SJSA1 (cell line): ENCODE data around the gene SEC22C. TPM values are rescaled to one million over a fixed set of nuclear protein-coding genes. Genes with fewer than 3 reads are reported as not detected.
"Not testable (repeated sequence)": the region's sequence is repeated elsewhere in the genome, so short reads cannot be mapped to it uniquely, and the experiment has no call there.

Source experiments
- DNase-seq, 2 experiments: peaks; one replicate each; pipeline ENCODE4 v3.0.0-alpha.2; 2015 to 2020; ENCODE audit warnings: low spot score in 2 of 2, low read depth in 1 of 2
- H3K27ac ChIP-seq: fragments of 250-450 bp; sonication (Bioruptor Pico); 2 replicates; pipeline ENCODE4 v1.5.1; 2020; ENCODE audit warnings: mild to moderate bottlenecking, moderate library complexity
- H3K27me3 ChIP-seq: fragments of 250-450 bp; sonication (Bioruptor Pico); replicated peaks from 2 replicates; pipeline ENCODE4 v1.5.1; 2020; ENCODE audit warnings: mild to moderate bottlenecking, moderate library complexity
- H3K36me3 ChIP-seq: fragments of 250-450 bp; sonication (Bioruptor Pico); 2 replicates; pipeline ENCODE4 v1.5.1; 2020; ENCODE audit warnings: mild to moderate bottlenecking
- H3K4me1 ChIP-seq: fragments of 250-450 bp; sonication (Bioruptor Pico); replicated peaks from 2 replicates; pipeline ENCODE4 v1.6.1; 2021; ENCODE audit warnings: mild to moderate bottlenecking
- H3K4me3 ChIP-seq: fragments of 250-450 bp; sonication (Bioruptor Pico); 2 replicates; pipeline ENCODE4 v1.5.1; 2020; ENCODE audit warnings: mild to moderate bottlenecking
- H3K9me3 ChIP-seq: fragments of 250-450 bp; sonication (Bioruptor Pico); replicated peaks from 2 replicates; pipeline ENCODE4 v1.5.1; 2020; ENCODE audit warnings: mild to moderate bottlenecking
- total RNA-seq: library from RNA; depleted of rRNA; stranded (reverse); fragments of >200 nt; shearing (Covaris generic); gene quantifications from 2 replicates; pipeline ENCODE4 v1.2.3, GENCODE V29; 2014; rRNA removed

SEC22C gene, protein sequence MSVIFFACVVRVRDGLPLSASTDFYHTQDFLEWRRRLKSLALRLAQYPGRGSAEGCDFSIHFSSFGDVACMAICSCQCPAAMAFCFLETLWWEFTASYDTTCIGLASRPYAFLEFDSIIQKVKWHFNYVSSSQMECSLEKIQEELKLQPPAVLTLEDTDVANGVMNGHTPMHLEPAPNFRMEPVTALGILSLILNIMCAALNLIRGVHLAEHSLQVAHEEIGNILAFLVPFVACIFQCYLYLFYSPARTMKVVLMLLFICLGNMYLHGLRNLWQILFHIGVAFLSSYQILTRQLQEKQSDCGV
- total RNA-seq, result 66.1 and 78.7 TPM in 2 replicates

DNA sequence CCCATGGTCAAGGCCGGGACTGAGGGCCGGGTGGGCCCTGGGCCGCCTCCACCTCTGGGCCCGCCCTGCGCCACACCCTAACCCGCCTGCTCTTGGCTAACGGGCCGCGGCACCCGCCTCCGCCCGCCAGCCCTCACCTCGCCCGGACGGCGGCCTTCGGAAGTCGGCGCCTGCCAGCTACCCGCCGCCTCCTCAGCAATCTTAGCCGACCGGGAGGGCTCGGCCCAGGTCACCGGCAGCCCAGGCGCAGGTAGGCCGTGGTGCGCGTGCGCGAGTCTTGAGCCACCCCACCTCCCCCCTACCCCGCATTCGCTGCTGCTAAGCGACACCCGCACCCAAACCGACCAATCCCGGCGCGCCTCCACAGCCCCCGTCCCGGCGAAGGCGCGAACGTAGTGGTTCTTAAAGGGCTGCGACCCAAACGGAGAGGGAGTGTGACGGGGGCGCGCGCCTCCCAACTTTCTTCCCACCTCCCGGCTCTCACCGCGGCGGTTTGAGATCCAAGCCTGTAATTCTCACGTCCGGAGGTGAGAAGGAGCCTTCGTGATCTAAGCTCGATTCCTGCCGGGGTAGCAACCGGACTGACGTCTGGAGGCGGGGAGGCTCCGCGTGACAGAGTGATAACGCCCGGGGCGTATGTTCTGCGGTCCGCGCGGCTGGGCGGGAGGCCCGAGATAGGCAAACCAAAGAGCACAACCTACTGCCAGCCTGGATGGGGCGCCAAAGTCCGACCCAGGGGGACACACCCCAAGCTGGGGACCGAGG is at the start of gene SEC22C:
TSS of gene SEC22C (minus strand) at position 259 of the 765 bp plus-strand sequence. CDS start 12,921 bp downstream, outside the sequence.
- Histone ChIP-seq H3K4me1 (peaks cover 12% of the 10 kb centered on the region), H3K27ac (peak within 1 kb of the TSS; percentile 85), H3K9me3 (no peaks in the 10 kb centered on the region), H3K36me3 (peaks cover 23% of the 10 kb centered on the region), H3K27me3 (no peaks in the 10 kb centered on the region), H3K4me3 (peak within 1 kb of the TSS; percentile 94)
- peak; percentile 91 to 93 for DNase-seq

DNA sequence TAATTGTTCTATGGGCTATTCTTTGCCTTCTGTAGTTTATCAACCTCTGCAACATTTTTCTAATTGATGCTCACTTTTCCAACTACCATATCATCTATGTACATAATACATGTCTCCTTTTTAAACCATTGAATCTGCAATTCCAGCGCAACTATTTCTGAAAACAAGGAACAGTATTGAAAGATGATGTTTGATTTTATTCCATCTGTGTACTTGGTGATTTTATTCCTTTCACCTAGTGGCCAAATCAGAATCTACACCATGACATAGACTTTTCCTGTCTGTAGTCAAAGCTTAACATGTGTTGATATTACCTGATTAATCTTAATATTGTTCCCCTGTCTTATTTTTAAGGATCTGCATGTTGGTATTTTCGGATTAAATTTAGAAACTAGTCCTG is 31.7 kb upstream of the SEC22C start:
- no peak for DNase-seq
- H3K4me3 ChIP-seq, result no peak overlapping the region
- H3K4me1 ChIP-seq, result no peaks in the 10 kb centered on the region
- no peaks in the 10 kb centered on the region for H3K27me3 ChIP-seq
- H3K36me3 ChIP-seq, result peaks cover 35% of the 10 kb centered on the region
- H3K9me3 ChIP-seq, result no peaks in the 10 kb centered on the region
- no peak overlapping the region for H3K27ac ChIP-seq

DNA sequence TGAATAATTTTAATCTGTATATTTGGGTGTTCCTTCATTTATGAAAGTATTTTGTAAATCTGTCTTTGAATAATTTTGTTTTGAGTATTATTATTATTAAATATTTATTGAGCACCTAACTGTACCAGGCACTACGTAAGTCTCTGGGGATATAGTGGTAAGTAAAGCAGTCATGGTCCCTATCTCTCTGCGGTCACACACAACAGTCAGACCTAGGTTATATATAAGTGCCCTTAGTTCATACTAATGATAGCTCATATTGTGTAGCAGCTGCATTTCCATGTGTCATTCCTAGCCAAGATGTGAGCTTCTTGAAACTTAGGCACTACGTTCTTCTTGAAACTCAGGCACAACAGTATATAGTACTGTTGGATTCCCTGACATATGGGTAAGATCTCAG is 31.2 kb upstream of the SEC22C start:
- no peak overlapping the region for H3K27ac ChIP-seq

DNA sequence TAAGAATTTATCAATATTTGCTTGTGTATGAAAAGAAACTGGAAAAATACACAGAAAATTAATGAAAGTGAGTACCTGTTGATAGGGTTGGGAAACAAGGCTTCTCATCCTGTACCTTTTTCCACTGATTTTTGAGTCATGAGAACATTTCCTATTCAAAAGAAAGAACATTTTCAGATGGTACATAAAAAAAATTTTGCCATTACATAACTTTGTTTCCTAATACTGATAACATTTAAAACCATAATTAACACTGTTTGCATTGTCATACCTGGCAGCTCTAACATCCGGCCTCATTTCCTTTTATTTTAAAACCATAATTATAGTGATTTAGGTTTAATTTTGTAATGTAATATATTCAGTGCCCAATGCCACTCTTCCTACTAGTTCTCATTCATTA is 30.4 kb upstream of the SEC22C start:
- H3K36me3 ChIP-seq, result peaks cover 44% of the 10 kb centered on the region
- no peak for DNase-seq
- H3K4me3 ChIP-seq, result no peak overlapping the region
- no peaks in the 10 kb centered on the region for H3K27me3 ChIP-seq
- no peaks in the 10 kb centered on the region for H3K4me1 ChIP-seq
- no peak overlapping the region for H3K27ac ChIP-seq
- no peaks in the 10 kb centered on the region for H3K9me3 ChIP-seq

More for the DNA sequence above, 31.2 kb upstream of the SEC22C start:
- H3K4me3 ChIP-seq, result no peak overlapping the region
- H3K9me3 ChIP-seq, result no peaks in the 10 kb centered on the region
- H3K36me3 ChIP-seq, result peaks cover 40% of the 10 kb centered on the region
- H3K4me1 ChIP-seq, result no peaks in the 10 kb centered on the region
- no peak for DNase-seq
- H3K27me3 ChIP-seq, result no peaks in the 10 kb centered on the region

DNA sequence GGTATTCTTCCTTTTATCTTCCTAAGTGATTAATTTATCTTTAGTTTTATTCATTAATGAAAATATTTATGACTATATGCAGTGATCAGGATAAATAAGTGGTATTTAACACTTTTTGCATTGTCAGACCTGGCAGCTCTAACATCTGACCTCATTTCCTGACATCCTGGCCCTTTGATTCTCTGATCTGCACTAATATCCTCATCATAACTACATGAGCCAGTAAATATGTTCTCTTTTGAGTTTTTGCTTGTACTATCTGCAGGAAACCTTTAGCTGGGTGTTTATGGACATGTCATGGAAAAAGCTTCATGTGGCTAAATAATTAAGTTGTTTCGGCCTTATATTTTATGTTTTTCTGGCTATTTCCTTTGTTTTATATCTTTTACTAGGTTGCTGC is 29.2 kb upstream of the SEC22C start:
- H3K4me3 ChIP-seq, result no peak overlapping the region
- no peaks in the 10 kb centered on the region for H3K4me1 ChIP-seq
- H3K9me3 ChIP-seq, result no peaks in the 10 kb centered on the region
- no peak overlapping the region for H3K27ac ChIP-seq
- DNase-seq, result no peak
- H3K36me3 ChIP-seq, result peaks cover 50% of the 10 kb centered on the region
- no peaks in the 10 kb centered on the region for H3K27me3 ChIP-seq

DNA sequence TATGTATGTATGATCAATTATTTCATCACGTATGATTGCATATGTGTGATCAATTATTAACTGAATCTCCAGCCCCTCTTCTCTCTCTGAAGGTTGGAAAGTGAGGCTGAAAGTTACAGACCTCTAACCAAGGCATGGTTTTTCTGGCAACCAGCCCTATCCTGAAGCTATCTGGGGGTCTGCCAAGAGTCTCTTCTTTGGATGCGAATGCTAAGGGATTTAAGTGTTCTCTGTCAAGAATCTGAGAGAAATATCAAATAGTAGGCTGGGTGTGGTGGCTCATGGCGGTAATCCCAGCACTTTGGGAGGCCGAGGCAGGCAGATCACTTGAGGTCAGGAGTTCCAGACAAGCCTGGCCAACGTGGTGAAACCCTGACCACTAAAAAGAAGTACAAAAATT is 26.8 kb upstream of the SEC22C start:
- Histone ChIP-seq H3K27me3 (no peaks in the 10 kb centered on the region), H3K36me3 (peaks cover 57% of the 10 kb centered on the region), H3K27ac (no peak overlapping the region), H3K4me1 (no peaks in the 10 kb centered on the region), H3K4me3 (no peak overlapping the region), H3K9me3 (no peaks in the 10 kb centered on the region)
- DNase-seq, result no peak

DNA sequence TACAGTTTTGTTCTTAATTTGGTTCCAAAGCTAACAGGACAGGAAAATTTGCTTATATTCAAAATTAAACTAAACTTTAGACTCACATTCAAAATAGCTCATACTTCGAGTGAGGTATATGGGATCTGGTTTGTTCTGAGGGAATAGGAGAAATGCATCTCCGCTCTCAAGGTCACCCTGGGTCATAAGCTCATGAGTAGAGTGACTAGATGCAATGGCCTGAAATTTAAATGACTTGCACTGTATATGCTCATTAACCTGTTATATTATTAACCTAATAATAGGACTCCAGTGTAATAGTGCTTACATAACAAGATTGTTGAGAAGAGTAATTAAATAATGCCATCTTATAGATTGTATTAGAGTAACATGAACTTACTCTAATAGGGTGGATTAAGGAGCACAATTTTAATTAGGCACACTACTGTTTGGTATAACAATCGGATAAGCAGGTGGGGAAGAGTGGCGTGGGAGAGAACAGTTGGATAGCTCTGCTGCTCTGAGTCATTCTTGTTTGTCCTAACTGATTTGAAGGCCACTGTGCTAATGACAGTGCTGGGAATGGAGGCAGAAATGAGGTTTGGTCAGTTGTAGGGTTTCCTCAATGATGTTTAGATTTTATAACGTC is 23.9 kb upstream of the SEC22C start:
- peaks cover 8% of the 10 kb centered on the region for H3K4me1 ChIP-seq
- no peak for DNase-seq
- H3K9me3 ChIP-seq, result no peaks in the 10 kb centered on the region

DNA sequence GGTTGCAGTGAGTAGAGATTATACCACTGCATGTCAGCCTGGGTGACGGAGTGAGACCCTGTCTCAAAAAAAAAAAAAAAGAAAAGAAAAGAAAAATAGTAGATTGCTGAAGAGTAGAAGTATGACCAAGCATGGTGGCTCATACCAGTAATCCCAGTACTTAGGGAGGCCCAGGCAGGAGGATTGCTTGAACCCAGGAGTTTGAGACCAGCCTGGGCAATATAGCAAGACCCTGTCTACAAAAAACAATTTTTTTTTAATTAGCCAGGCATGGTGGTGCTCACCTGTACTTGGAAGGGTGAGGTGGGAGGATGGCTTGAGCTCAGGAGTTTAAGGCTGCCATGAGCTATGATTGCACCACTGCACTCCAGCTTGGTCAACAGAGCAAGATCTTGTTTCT is 21.2 kb upstream of the SEC22C start:
- no peaks in the 10 kb centered on the region for H3K9me3 ChIP-seq

More for the DNA sequence above, 23.9 kb upstream of the SEC22C start:
- Histone ChIP-seq H3K4me3 (no peak overlapping the region), H3K36me3 (peaks cover 50% of the 10 kb centered on the region), H3K27ac (no peak overlapping the region), H3K27me3 (no peaks in the 10 kb centered on the region)

DNA sequence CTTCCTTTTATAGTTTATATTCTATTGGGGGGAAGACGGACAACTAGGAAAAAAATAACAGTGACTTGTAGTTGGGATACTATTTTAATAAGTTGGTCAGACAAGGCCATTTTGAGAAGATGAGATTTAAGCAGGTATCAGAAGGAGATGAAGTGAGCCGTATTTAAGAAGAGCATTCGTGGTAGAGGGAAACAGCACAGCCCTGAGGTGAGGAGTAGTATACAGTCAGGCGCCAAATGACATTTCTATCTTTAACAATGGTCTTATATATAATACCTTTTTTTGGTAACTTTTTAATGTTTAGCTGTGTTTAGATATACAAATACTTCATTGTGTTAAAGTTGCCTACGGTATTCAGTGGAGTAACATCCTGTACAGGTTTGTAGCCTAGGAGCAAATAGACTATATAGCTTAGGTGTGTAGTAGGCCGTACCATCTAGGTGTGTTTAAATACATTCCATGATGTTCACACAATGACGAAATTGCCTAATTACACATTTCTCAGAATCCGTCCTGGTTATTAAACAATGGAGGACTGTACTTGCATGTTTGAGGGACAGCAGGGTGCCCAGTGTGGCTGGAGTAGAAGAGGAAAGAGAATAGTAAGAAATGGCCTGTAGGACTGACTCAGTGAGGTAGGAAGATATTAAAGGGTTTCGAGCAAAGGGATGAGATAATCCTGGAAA is 20.3 kb upstream of the SEC22C start:
- no peak for DNase-seq
- H3K27ac ChIP-seq, result no peak overlapping the region
- no peaks in the 10 kb centered on the region for H3K27me3 ChIP-seq
- peaks cover 29% of the 10 kb centered on the region for H3K36me3 ChIP-seq
- no peaks in the 10 kb centered on the region for H3K9me3 ChIP-seq
- peak overlapping the region; percentile 82 for H3K4me3 ChIP-seq
- peaks cover 8% of the 10 kb centered on the region for H3K4me1 ChIP-seq

More for the DNA sequence above, 21.2 kb upstream of the SEC22C start:
- Histone ChIP-seq H3K27me3 (no peaks in the 10 kb centered on the region), H3K27ac (no peak overlapping the region), H3K4me3 (no peak overlapping the region), H3K36me3 (peaks cover 34% of the 10 kb centered on the region), H3K4me1 (peaks cover 8% of the 10 kb centered on the region)
- DNase-seq, result no peak

DNA sequence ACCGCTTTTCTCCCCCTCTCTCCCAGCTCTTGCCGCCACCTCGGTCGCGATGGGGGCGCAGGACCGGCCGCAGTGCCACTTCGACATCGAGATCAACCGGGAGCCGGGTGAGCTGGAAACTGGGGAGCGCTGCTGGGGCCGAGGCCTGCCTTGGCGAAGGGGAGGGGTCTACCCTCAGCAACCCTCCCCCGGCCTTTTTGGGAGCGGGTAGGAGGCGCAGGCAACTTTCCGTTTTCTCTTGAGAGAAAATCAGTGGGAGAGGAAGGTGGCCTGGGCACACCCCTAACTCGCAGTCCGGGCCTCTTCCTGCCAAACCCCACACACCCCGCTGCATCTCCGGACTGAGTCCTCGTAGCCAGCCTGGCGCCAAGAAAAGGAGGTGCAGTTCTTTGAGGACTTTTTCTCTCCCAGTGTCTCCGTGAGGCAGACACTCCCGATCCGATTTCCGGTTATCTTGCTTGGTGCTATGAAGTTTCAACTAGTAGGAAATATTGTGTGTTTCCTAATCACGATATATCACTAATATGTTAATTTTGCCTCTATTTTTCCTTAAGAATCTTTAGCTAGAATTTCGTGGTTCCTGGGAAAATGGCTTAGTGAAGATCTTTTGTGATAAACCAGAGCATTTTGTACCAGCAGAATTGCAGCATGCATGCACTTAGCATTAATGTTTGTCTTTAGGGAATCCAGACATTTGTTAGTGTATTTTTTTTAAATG is 19.4 kb upstream of the SEC22C start:
- H3K4me3 ChIP-seq, result peak overlapping the region; percentile 82
- no peaks in the 10 kb centered on the region for H3K27me3 ChIP-seq
- DNase-seq, result peak; percentile 56 to 71
- H3K27ac ChIP-seq, result peak overlapping the region; percentile 77
- no peaks in the 10 kb centered on the region for H3K9me3 ChIP-seq
- H3K4me1 ChIP-seq, result peaks cover 8% of the 10 kb centered on the region
- H3K36me3 ChIP-seq, result peaks cover 22% of the 10 kb centered on the region

DNA sequence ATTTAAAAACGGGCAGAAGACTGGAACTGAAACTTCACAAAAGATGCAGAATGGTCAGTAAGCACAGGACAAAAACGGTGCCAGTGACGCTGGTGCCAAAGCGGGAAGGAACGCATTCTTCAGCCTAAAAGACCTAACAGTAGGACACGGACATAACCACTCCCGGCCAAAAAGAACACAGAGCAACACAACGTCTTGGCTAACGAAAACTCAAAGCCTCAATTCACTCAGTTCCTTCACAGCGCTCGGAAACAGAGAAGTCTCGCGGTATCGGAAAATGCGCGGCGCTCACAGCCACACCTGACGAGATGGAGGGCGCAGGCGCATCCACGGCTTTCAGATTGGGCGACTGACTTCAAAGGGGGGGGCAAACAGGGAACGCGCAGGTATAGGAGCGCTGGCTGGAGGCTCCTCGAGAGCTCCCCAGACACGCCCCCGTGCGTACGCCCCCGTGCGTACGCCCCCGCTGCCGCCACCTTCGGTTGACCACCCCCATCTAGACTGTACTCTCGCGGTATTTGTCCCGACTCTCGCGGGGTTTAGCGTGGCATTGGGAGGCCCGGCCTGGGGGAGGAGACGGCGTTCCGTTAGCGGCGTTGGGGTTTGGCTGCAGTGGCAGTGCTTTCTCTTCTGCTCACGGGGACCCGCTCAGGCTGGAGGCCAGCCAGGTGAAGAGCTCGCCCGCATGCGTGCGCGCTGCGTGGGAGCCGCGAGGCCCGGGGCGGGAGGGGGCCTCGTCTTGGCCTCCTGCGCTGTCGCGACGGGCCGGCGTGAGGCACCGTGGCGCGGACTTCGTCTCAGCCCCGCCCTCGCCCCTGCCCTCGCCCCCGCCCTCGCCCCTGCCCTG is 18.6 kb upstream of the SEC22C start, which contains the start of gene NKTR:
TSS of gene NKTR (plus strand) at position 576 of the 847 bp plus-strand sequence. CDS start 321 bp downstream, outside the sequence.
- Histone ChIP-seq H3K4me3 (peak within 1 kb of the TSS; percentile 82), H3K36me3 (peaks cover 24% of the 10 kb centered on the region), H3K27ac (peak within 1 kb of the TSS; percentile 77)

DNA sequence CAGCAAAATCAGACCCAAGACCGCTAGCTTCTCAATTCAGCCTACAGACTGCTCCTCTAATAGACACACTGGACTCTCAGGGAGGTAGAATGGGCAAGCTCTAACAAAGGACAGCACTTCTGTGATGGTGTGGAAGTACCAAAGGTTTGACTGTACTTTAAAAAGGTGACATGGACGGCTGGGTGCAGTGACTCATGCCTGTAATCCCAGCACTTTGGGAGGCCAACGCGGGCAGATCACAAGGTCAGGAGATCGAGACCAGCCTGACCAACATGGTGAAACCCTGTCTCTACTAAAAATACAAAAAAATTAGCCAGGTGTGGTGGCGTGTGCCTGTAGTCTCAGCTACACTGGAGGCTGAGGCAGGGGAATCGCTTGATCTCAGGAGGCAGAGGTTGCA is 15.3 kb upstream of the SEC22C start:
- H3K36me3 ChIP-seq, result peaks cover 35% of the 10 kb centered on the region
- H3K9me3 ChIP-seq, H3K4me3 ChIP-seq, H3K27ac ChIP-seq, H3K4me1 ChIP-seq, H3K27me3 ChIP-seq, DNase-seq: not testable (repeated sequence)

More for the DNA sequence above, 18.6 kb upstream of the SEC22C start, which contains the start of gene NKTR:
- DNase-seq, result peak; percentile 96 to 97
- Histone ChIP-seq H3K27me3 (no peaks in the 10 kb centered on the region), H3K4me1 (peaks cover 8% of the 10 kb centered on the region), H3K9me3 (no peaks in the 10 kb centered on the region)
